GM18519 (cell line): ENCODE measurements around the gene KRTAP5-8.
"Not testable (repeated sequence)": the region's sequence is repeated elsewhere in the genome, so short reads cannot be mapped to it uniquely, and the experiment has no call there.

ENCODE experiments used
- ATAC-seq: cut with Tn5 transposase; IDR thresholded peaks from one replicate; pipeline ENCODE4 v1.9.1; 2021; ENCODE audit warnings: mild to moderate bottlenecking, moderate library complexity; ENCODE audit not compliant: unreplicated experiment, low FRiP score

Gene KRTAP5-8

GRCh38 chr11:71537977-71538665 is at the start of gene KRTAP5-8:
Gene KRTAP5-8, plus strand, starts transcription at chr11:71538025. Its CDS starts 31 bp downstream, at chr11:71538056.
- not testable (repeated sequence) for ATAC-seq

GRCh38 chr11:71488681-71489270 is 49.0 kb upstream of the KRTAP5-8 start:
- ATAC-seq: no peak

- no peak for ATAC-seq
Observed at GRCh38 chr11:71489311-71490043, 48.3 kb upstream of the KRTAP5-8 start.

- ATAC-seq: no peak
Observed at GRCh38 chr11:71490044-71490730, 47.6 kb upstream of the KRTAP5-8 start.

- ATAC-seq: no peak
Observed at GRCh38 chr11:71490731-71491390, 47.0 kb upstream of the KRTAP5-8 start.

GRCh38 chr11:71491531-71491930 is 46.3 kb upstream of the KRTAP5-8 start:
- ATAC-seq: no peak

- no peak for ATAC-seq
Observed at GRCh38 chr11:71491940-71492339, 45.9 kb upstream of the KRTAP5-8 start.

- ATAC-seq: no peak
Observed at GRCh38 chr11:71495286-71496230, 42.3 kb upstream of the KRTAP5-8 start.

- no peak for ATAC-seq
Observed at GRCh38 chr11:71496421-71496820, 41.4 kb upstream of the KRTAP5-8 start.

- no peak for ATAC-seq
Observed at GRCh38 chr11:71498091-71498490, 39.7 kb upstream of the KRTAP5-8 start.

GRCh38 chr11:71499125-71499524 is 38.7 kb upstream of the KRTAP5-8 start:
- ATAC-seq: no peak

GRCh38 chr11:71499546-71499945 is 38.3 kb upstream of the KRTAP5-8 start:
- no peak for ATAC-seq

- ATAC-seq: no peak
Observed at GRCh38 chr11:71500601-71501021, 37.2 kb upstream of the KRTAP5-8 start.

- no peak for ATAC-seq
Observed at GRCh38 chr11:71501071-71501985, 36.5 kb upstream of the KRTAP5-8 start.

GRCh38 chr11:71502026-71502425 is 35.8 kb upstream of the KRTAP5-8 start:
- no peak for ATAC-seq

- no peak for ATAC-seq
Observed at GRCh38 chr11:71502871-71503435, 34.9 kb upstream of the KRTAP5-8 start.

GRCh38 chr11:71504531-71504930 is 33.3 kb upstream of the KRTAP5-8 start:
- no peak for ATAC-seq

- no peak for ATAC-seq
Observed at GRCh38 chr11:71505001-71505400, 32.8 kb upstream of the KRTAP5-8 start.
